GM19043 (cell line): ENCODE data around the gene ANKS4B.
"Not testable (repeated sequence)": the region's sequence is repeated elsewhere in the genome, so short reads cannot be mapped to it uniquely, and the experiment has no call there.

Experiments used
- ATAC-seq: cut with Tn5 transposase; IDR thresholded peaks from one replicate; pipeline ENCODE4 v1.9.1; 2021; ENCODE audit warnings: low read depth; ENCODE audit not compliant: unreplicated experiment

ANKS4B gene

DNA sequence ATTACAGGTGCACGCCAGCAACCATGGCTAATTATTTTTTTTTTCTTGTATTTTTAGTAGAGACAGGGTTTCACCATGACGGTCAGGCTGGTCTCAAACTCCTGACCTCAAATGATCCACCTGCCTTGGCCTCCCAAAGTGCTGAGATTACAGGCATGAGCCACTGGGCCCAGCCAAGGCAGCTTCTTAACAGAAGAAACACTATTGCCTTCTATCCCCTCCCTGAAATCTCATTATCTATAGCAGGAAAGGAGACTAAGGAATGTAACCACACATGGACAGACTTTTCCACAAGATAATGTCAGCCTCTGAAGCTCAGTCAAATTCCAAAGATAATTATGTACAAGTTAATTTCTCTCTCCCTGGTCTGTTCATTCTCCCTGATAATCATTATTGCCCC is 16.4 kb upstream of the ANKS4B start:
- no peak for ATAC-seq

DNA sequence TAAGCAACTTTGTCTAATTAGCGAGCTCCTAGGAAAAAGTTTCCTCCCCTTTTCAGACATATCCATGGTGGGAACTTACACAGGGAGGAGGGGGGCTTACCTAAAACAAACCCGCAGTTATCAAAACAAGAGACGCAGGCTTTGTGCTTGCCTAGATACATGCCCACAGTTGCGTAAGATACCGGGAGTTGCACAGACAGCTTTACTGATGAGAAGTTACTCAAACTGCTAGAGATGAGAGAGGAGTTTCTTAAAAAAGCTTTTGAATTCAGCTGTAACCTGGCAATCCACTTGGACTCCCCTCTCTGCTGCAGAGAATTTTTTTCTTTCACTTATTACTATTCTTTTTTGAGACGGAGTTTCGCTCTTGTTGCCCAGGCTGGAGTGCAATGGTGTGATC is 15.3 kb upstream of the ANKS4B start:
- no peak for ATAC-seq

DNA sequence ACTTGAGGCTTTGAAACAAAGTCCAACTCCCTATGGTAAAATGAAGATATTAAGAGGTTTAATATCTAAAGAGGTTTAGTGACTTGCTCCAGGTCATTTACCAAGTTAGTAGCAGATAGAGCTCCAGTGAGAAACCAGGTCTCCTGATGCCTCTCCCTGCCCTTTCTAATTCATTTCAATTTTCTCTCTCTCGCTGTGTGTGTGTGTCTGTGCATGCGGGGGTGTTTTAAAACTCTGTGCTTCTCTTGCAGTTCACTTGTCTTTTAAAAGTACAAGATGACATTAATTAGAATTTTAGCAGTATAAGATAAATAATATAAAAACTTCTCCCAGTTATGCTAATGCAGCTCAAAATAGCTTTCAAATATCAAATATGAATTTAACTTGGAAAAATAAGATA is 13.9 kb upstream of the ANKS4B start:
- ATAC-seq, result no peak

DNA sequence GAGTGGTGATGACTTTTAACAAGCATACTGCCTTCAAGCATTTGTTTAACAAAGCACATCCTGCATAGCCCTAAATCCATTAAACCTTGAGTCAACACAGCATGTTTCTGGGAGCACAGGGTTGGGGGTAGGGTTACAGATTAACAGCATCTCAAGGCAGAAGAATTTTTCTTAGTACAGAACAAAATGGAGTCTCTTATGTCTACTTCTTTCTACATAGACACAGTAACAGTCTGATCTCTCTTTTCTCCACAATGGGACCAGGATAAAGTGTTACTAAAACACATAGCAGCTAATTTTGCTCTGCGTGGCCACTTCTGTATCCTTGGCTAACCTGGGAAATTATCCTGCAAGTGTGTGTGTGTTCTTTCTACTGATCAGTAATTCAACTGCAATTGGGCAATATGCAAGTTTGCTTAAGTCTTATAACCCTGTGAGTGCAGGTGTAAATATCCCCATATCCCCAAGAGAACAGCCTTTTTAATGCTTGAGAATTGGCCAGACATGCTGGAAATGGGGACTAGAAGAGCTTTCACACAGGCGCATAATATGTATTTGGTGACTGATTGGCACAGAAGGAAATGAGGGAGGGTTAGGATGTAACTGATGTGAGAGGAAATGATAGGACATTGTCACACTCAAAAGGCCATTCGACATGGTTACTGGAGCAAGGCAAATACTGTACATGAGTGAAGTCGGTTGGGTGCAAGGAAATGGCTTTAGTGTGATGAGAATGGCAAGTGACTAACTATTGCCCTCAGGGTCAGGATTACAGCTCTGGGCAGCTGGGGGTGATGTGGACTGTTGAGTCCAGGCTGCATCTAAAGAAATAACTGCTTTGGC is 10.8 kb upstream of the ANKS4B start:
- ATAC-seq, result no peak

DNA sequence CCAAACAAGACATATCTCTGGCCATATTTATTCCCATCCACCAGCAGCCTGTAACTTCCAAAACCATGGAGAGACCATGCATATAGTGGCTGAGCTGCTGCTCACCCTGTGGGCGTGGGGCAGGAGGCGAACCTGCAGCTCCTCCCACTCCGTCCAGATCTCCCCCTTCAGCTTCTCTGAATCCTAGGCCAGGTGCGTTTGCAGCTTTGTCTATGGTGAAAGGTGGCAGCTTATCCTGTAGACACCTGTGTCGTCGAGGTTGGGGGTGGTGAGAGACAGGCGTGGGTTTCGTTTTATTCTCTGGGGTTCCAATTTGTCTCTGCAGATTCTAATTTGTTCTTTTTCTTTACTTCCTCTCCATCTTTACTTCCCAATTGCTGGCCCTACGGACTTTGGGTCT is 9.7 kb upstream of the ANKS4B start:
- ATAC-seq, result no peak

DNA sequence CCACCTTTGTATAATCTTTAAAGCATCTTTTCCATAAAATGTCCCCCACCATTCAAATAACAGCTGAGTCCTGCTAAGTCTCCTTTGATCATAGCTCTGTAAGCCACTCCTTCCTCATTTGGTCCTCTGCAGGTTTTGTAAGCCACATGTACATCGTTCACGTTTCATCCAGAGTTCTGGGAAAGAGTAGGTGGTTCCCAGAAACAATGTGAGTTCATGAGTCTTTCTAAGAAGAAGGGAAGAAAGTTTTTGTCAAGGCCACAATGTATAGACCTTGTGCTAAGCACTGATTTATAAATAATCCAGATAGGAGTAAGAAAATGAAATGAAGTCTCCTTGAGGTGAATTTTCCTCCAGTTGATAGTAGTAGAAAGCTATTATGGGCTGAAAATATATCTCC is 8.7 kb upstream of the ANKS4B start:
- ATAC-seq, result no peak

DNA sequence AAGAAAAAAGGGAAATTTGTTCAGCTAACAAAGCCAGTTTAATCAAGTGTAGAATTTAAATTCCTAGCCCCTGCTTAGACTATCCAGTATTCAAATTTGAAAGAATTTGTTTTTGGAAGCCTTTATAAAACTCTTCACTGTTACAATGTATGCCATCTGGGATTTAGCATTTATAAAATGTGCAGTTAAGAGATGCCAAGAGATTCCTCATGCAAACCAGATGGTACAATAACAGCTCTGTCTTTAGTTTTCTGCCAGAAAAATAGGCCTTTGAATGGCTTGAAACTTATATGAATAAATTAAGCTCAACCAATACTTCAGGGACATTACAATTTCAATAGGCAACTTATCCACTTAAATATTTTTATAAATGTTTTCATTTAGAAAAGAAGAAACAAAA is 6.8 kb upstream of the ANKS4B start:
- no peak for ATAC-seq

DNA sequence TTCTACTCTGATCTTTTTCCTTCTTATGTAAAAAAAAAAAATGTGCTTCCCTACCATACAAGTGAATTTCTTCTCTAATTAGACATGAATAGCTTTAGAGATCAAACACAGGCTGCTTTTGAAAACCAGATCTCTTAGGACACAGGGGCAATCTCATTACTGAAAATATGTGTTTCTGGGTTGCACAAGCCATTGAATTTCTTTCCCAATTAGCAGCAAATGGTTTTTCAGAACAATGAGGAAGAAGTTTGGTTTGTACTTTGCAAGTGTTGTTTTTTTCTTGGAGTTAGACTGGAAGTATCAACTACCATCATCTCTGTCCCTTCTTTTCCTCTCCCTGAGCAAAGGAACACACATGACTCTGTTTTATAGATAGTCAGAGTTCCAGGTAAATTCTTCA is 5.6 kb upstream of the ANKS4B start:
- no peak for ATAC-seq

DNA sequence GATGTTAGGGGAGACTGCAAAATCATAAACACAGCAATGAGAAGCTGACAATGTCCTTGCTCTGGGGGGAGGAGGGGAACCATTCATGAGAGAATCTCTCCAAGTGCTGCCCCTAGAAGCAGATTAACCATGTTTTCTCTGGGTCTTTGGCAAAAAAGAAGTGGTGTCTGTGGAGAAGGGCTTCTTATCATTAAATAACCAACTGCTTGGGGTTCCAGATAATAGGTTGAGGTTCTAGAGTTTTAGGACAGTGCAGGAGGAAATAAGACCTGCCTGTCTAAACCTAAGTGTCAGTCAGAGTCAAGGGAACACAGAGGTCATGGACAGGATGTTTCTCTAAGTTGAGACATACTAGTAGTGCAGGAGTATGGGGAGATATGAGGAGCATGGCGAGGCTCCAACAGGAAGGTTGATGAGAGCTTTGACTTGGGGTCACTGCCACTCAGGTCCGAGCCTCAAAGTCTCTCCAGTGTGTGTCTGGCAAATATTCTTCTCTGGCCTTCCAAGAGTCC is 5.1 kb upstream of the ANKS4B start:
- ATAC-seq, result no peak

DNA sequence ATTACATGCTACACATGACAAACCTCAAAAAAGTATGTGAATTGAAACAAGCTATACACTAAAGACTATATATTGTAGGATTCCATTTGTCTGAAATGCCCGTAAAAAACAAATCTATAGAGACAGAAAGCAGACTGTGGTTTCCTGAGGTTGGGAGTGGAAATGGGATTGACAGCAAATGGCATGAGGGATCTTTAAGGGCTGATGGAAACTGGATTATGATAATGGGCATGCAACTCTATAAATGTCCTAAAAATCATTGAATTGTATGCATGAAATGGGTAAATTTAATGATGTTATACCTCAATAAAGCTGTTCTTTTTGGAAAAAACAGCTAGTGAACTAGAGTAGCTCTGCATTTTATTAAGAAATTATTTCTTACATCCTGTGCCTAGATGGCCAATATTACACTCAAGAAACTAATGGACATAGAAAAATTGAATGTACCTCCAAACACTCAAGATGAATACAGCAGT is 416 bp upstream of the ANKS4B start:
- no peak for ATAC-seq

DNA sequence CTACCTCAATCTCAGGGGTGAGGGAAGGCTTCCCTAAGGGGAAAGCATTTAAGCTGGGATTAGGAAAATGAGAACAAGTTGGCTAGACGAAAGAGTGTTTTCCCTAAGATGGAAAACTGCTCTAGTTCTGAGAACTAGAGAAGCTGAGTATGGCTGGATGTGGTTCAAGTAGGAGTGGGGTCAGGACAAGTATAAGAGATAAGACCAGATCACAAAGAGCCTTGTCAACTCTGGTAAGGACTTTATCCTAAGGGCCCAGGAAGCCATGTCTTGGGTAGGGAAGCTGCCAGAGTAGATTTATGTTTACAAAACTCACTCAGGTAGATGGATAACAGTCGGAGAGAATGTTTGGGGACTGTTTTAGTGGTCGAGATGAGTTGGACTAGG is 1.7 kb downstream of the ANKS4B start:
- ATAC-seq, result no peak

DNA sequence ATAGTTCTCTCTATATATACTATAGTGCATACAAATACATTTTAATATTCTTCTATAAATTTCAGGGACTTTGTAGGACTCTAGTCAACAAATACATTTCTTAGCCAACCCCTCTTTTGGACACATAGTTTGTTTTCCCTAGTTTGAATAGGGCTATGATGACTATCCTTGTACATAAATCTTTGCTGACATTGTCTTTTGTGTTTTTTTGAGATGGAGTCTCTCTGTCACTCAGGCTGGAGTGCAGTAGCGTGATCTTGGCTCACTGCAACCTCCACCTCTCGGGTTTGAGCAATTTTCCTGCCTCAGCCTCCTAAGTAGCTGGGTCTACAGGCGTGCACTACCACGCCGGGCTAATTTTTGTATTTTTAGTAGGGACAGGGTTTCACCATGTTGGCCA is 3.3 kb downstream of the ANKS4B start:
- no peak for ATAC-seq

DNA sequence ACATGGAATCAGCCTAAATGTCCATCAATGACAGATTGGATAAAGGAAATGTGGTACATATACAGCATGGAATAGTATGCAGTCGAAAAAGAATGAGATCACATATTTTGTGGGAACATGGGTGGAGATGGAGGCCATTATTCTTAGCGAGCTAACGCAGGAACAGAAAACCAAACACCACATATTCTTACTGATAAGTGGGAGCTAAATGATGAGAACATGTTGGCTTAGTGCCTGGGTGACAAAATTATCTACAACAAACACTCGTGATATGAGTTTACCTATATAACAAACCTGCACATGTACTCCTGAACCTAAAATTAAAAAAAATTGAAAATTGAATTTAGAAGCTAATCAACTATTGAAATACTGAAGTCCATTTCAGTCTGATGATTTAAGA is 6.1 kb downstream of the ANKS4B start:
- no peak for ATAC-seq

DNA sequence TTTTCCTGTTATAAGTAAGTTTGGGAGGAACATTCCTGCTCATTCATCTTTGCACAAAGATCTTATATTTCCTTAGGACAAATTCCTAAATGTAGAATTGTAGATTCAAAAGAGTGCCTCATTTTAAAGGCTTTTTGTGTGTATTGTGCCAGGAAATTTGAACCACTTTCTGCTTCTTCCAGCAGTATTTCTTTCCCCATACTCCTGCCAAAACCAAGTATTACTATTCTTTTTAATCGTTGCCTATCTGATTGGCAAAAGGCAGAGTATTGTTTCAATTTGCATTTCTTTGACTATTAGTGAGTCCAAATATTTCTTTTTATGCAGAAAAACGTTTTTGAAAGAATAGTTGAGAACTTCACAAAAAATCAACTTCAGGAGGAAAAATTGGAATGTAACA is 9.3 kb downstream of the ANKS4B start:
- no peak for ATAC-seq

DNA sequence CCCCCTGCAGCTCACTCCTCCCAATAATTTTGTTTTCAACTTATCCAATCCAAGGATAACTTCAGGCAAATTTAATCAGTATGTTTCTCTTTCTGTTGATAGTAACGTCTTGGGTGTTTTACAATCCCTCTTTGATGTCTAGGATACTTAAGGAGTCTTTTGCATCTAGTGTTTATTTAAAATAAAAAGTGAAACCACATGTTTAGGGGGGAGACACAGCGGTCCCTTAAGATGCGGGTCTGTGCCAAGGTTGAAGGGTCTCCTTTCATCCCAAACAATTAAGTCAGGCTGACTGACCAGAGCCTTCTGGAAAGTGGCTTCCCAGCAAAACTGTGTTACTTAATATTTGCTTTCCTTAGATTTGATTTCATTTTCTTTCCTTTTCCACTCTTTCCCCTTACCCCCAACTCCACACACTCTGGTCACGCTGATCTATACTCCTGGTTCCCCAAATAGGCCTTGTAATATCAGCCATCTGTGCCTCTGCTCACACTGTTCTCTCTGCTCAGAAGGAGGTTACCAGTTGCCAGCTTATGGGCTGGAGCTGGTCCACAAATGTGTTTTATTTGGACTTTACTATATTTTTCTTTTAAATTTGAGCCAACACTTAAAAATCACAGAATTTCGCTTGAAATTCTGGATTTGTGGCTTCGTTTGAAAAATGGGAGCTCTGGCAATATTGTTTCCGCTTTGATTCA is 11.2 kb downstream of the ANKS4B start:
- ATAC-seq, result no peak

DNA sequence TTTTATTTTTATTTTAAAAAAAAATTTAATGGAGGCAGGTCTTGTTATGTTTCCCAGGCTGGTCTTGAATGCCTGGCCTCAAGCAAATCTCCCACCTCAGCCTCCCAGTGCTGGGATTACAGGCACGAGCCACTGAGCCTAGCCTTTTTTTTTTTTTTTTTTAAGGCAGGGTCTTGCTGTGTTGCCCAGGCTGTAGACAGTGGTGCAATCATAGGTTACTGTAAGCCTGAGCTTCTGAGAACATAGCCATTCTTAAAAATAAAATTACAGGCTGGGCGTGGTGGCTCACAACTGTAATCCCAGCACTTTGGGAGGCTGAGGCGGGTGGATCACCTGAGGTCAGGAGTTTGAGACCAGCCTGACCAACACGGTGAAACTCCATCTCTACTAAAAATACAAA is 14.7 kb downstream of the ANKS4B start:
- ATAC-seq, result not testable (repeated sequence)

DNA sequence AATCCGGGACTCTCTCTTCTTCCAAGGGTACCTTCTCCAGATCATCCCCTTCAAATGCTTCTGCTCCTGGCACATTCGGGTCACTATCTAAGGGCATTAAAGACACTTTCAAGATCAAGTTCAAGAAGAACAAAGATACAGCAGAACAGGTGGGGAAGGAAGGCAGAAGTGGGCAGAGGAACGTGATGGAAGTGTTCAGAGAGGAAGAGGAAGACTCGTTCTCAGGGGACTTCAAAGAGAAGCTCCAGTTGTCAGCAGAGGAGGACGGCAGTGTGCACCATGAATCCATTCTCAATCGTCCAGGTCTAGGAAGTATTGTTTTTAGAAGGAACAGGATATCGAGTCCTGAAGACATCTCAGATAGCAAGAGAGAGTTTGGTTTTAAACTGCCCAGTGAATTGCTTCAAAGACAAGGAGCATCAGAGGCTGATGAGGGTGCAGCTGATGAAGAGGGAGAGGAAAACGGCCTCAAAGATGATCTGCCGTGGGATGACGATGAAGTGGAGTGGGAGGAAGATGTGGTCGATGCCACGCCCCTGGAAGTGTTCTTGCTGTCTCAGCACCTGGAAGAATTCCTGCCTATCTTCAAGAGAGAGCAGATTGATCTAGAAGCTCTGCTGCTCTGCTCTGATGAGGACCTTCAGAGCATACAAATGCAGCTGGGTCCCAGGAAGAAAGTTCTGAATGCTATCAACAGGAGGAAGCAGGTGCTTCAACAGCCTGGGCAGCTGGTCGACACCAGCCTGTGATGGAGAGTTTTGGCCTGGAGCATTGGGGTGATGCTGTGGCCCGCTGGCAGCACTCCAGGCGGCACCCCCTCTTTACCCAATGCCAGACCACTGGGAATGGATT is 16.8 kb downstream of the ANKS4B start:
- ATAC-seq, result no peak

DNA sequence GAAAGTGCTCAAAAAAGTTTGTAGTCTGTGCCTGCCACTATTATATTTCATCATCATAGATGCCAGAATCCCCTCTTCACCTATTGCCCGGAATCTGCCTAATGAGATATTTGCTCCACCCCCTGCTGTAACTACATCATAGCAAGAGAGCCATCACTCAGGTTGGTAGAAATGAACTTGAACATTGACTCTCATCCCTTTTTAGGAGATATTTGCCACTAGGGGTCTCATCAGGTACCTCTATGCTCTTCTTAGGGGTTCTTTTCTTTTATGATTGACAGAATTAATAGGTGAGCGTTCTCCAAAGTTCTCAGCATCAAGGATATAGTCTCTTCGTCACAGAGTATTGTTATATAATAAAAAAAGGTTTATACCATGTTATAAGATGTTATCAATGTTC is 20.0 kb downstream of the ANKS4B start:
- ATAC-seq, result no peak

DNA sequence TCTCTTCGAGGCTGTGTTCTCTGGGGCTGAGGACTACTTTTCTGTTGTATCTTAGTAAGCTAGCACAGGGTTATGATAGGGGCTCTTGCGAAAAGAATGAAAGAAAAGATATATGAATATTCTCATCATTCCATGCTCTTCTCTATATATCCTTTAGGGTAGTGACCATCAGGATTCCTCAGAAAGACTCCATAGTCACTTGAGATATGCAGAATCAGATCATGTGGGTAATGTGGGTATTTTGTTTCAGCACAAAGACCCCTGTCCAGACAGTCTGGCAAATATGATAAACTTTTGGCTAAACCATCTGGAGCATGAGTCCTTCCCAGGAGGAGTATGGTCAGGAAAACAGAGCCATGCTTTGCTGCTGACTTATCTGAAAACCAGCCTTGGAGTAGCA is 23.1 kb downstream of the ANKS4B start:
- no peak for ATAC-seq

DNA sequence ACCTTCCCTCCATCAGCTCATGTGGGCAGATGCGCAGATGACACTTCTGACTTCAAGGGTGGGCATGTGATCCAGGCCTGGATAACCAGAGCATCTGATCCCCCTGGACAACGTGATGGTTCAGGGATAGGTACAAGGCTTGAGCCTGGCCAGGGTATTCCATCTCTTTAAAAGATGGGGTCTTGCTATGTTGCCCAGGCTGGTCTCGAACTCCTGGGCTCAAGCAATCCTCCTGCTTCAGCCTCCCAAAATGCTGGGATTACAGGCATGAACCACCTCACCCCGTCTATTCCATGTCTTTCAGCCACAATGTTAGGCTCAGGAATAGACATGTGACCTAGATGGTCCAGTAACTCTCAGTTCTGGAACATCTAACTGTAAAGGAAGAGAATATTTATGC is 23.8 kb downstream of the ANKS4B start:
- ATAC-seq, result no peak
